Neural progenitor cell (in vitro differentiated cells): ENCODE measurements around the gene TMEFF2. TPM values are rescaled to one million over a fixed set of nuclear protein-coding genes. Genes with fewer than 3 reads are reported as not detected.

Experiments used
- DNase-seq: peaks from one replicate; pipeline ENCODE4 v3.0.0-alpha.2; 2016; ENCODE audit warnings: low spot score
- H2AFZ ChIP-seq: fragments of 200-600 bp; sonication (generic); replicated peaks from 2 replicates; pipeline ENCODE4 v1.6.1; 2016; ENCODE audit warnings: antibody characterized with exemption
- H3F3A ChIP-seq: fragments of 200-600 bp; sonication (generic); 2 replicates; pipeline ENCODE4 v1.6.1; 2016; ENCODE audit warnings: antibody characterized with exemption, low read depth
- H3K27ac ChIP-seq: fragments of 200-600 bp; sonication (generic); 2 replicates; pipeline ENCODE4 v1.5.1; 2016; ENCODE audit warnings: mild to moderate bottlenecking
- H3K27me3 ChIP-seq: fragments of 200-600 bp; sonication (generic); 2 replicates; pipeline ENCODE4 v1.6.1; 2016; ENCODE audit warnings: mild to moderate bottlenecking, moderate library complexity
- H3K36me3 ChIP-seq: fragments of 200-600 bp; sonication (generic); 2 replicates; pipeline ENCODE4 v1.5.1; 2016
- H3K4me1 ChIP-seq: fragments of 200-600 bp; sonication (generic); 2 replicates; pipeline ENCODE4 v1.6.1; 2016; ENCODE audit warnings: mixed run types
- H3K4me2 ChIP-seq: fragments of 200-600 bp; sonication (generic); 2 replicates; pipeline ENCODE4 v1.6.1; 2016
- H3K4me3 ChIP-seq: fragments of 200-600 bp; sonication (generic); 2 replicates; pipeline ENCODE4 v1.5.1; 2016
- H3K79me2 ChIP-seq: fragments of 200-600 bp; sonication (generic); 2 replicates; pipeline ENCODE4 v1.6.1; 2016; ENCODE audit warnings: low read depth
- H3K9ac ChIP-seq: fragments of 200-600 bp; sonication (generic); 2 replicates; pipeline ENCODE4 v1.6.1; 2016
- H3K9me3 ChIP-seq: fragments of 200-600 bp; sonication (generic); 2 replicates; pipeline ENCODE4 v1.5.1; 2016; ENCODE audit warnings: low read depth
- H4K20me1 ChIP-seq: fragments of 200-600 bp; sonication (generic); 2 replicates; pipeline ENCODE4 v1.6.1; 2016; ENCODE audit warnings: low read depth
- H3K27ac Mint-ChIP-seq: 3 replicates; pipeline ENCODE4 v1.8.0; 2021; ENCODE audit warnings: mixed read lengths
- H3K27me3 Mint-ChIP-seq: 2 replicates; pipeline ENCODE4 v1.8.0; 2022; ENCODE audit warnings: low read depth, mild to moderate bottlenecking, inconsistent platforms, moderate library complexity, mixed read lengths; ENCODE audit not compliant: insufficient read depth
- H3K36me3 Mint-ChIP-seq: 3 replicates; pipeline ENCODE4 v1.8.0; 2021; ENCODE audit warnings: mixed read lengths
- H3K4me1 Mint-ChIP-seq: 3 replicates; pipeline ENCODE4 v1.8.0; 2021; ENCODE audit warnings: mixed read lengths
- H3K4me3 Mint-ChIP-seq: 3 replicates; pipeline ENCODE4 v1.8.0; 2021; ENCODE audit warnings: mild to moderate bottlenecking, moderate library complexity, mixed read lengths
- H3K9me3 Mint-ChIP-seq: 3 replicates; pipeline ENCODE4 v1.8.0; 2020; ENCODE audit warnings: mixed read lengths
- CTCF ChIP-seq: fragments of 200-600 bp; sonication (generic); IDR thresholded peaks from 2 replicates; pipeline ENCODE4 v1.5.1; 2017; ENCODE audit warnings: antibody characterized with exemption, mild to moderate bottlenecking
- EZH2 ChIP-seq: fragments of 200-600 bp; sonication (generic); IDR thresholded peaks from 2 replicates; pipeline ENCODE4 v1.6.1; 2017; ENCODE audit warnings: antibody characterized with exemption, mild to moderate bottlenecking, moderate library complexity
- EZH2phosphoT487 ChIP-seq: fragments of 200-600 bp; sonication (generic); IDR thresholded peaks from 2 replicates; pipeline ENCODE4 v1.6.1; 2017; ENCODE audit warnings: antibody characterized with exemption
- total RNA-seq: library from RNA; depleted of rRNA; stranded (reverse); fragments of >200 nt; gene quantifications from 2 replicates; pipeline ENCODE4 v1.2.3, GENCODE V29; 2015; ENCODE audit warnings: low replicate concordance

TMEFF2 gene
- total RNA-seq, 1 donor from 2014 or later: 1.7 TPM

GRCh38 chr2:192155511-192156118 lies 39.1 kb downstream of the TMEFF2 start:
- H3K4me1 Mint-ChIP-seq: no peaks in the 10 kb centered on the region
- no peaks in the 10 kb centered on the region for H3K36me3 Mint-ChIP-seq
- no peak overlapping the region for H2AFZ ChIP-seq
- H3K36me3 ChIP-seq: no peaks in the 10 kb centered on the region
- no peak overlapping the region for H3K4me3 ChIP-seq
- H3K4me1 ChIP-seq: no peaks in the 10 kb centered on the region
- H3K27me3 ChIP-seq: no peaks in the 10 kb centered on the region
- DNase-seq: no peak
- no peak overlapping the region for H3K27ac Mint-ChIP-seq
- no peaks in the 10 kb centered on the region for H3K9me3 ChIP-seq
- H3K9ac ChIP-seq: no peak overlapping the region
- H3K27me3 Mint-ChIP-seq: no peaks in the 10 kb centered on the region
- TF ChIP-seq CTCF (no peak), EZH2 (no peak), EZH2phosphoT487 (no peak)
- H3K4me2 ChIP-seq: no peak overlapping the region
- no peaks in the 10 kb centered on the region for H4K20me1 ChIP-seq
- H3K9me3 Mint-ChIP-seq: no peaks in the 10 kb centered on the region
- no peaks in the 10 kb centered on the region for H3K79me2 ChIP-seq
- no peak overlapping the region for H3K4me3 Mint-ChIP-seq
- H3F3A ChIP-seq: no peaks in the 10 kb centered on the region
- no peak overlapping the region for H3K27ac ChIP-seq

GRCh38 chr2:192153561-192153960 lies 41.2 kb downstream of the TMEFF2 start:
- H3K27me3 Mint-ChIP-seq: no peaks in the 10 kb centered on the region
- Histone ChIP-seq H3K4me3 (no peak overlapping the region), H3K27me3 (no peaks in the 10 kb centered on the region), H3K4me2 (no peak overlapping the region), H3K9me3 (no peaks in the 10 kb centered on the region), H3K79me2 (no peaks in the 10 kb centered on the region), H3K4me1 (no peaks in the 10 kb centered on the region), H3F3A (no peaks in the 10 kb centered on the region), H4K20me1 (no peaks in the 10 kb centered on the region), H2AFZ (no peak overlapping the region), H3K9ac (no peak overlapping the region), H3K36me3 (no peaks in the 10 kb centered on the region), H3K27ac (no peak overlapping the region)
- H3K27ac Mint-ChIP-seq: no peak overlapping the region
- TF ChIP-seq EZH2phosphoT487: no peak
- H3K36me3 Mint-ChIP-seq: no peaks in the 10 kb centered on the region
- H3K4me3 Mint-ChIP-seq: no peak overlapping the region
- no peak for DNase-seq
- no peaks in the 10 kb centered on the region for H3K4me1 Mint-ChIP-seq
- no peaks in the 10 kb centered on the region for H3K9me3 Mint-ChIP-seq

GRCh38 chr2:192151853-192152252 lies 42.9 kb downstream of the TMEFF2 start:
- no peaks in the 10 kb centered on the region for H3F3A ChIP-seq
- H3K27ac Mint-ChIP-seq: no peak overlapping the region
- H3K27me3 Mint-ChIP-seq: no peaks in the 10 kb centered on the region
- no peaks in the 10 kb centered on the region for H3K79me2 ChIP-seq
- H3K4me1 ChIP-seq: no peaks in the 10 kb centered on the region
- H3K4me2 ChIP-seq: no peak overlapping the region
- no peaks in the 10 kb centered on the region for H3K9me3 ChIP-seq
- no peak overlapping the region for H3K4me3 ChIP-seq
- TF ChIP-seq CTCF (no peak), EZH2 (no peak), EZH2phosphoT487 (no peak)
- H3K36me3 ChIP-seq: no peaks in the 10 kb centered on the region
- no peaks in the 10 kb centered on the region for H3K27me3 ChIP-seq
- no peak for DNase-seq
- no peaks in the 10 kb centered on the region for H4K20me1 ChIP-seq
- H3K36me3 Mint-ChIP-seq: no peaks in the 10 kb centered on the region
- no peak overlapping the region for H3K4me3 Mint-ChIP-seq
- H3K27ac ChIP-seq: no peak overlapping the region
- no peaks in the 10 kb centered on the region for H3K9me3 Mint-ChIP-seq
- no peak overlapping the region for H3K9ac ChIP-seq
- no peak overlapping the region for H2AFZ ChIP-seq
- H3K4me1 Mint-ChIP-seq: peaks cover 4% of the 10 kb centered on the region

GRCh38 chr2:192150166-192150565 lies 44.6 kb downstream of the TMEFF2 start:
- H3K9me3 ChIP-seq: no peaks in the 10 kb centered on the region
- no peak overlapping the region for H3K9ac ChIP-seq
- no peaks in the 10 kb centered on the region for H3F3A ChIP-seq
- Mint-ChIP-seq H3K4me3 (no peak overlapping the region), H3K36me3 (no peaks in the 10 kb centered on the region), H3K27ac (no peak overlapping the region), H3K27me3 (no peaks in the 10 kb centered on the region), H3K4me1 (peaks cover 10% of the 10 kb centered on the region), H3K9me3 (no peaks in the 10 kb centered on the region)
- no peaks in the 10 kb centered on the region for H4K20me1 ChIP-seq
- H3K27ac ChIP-seq: no peak overlapping the region
- no peak overlapping the region for H3K4me3 ChIP-seq
- H2AFZ ChIP-seq: no peak overlapping the region
- no peak overlapping the region for H3K4me2 ChIP-seq
- H3K27me3 ChIP-seq: no peaks in the 10 kb centered on the region
- no peaks in the 10 kb centered on the region for H3K79me2 ChIP-seq
- H3K36me3 ChIP-seq: no peaks in the 10 kb centered on the region
- no peaks in the 10 kb centered on the region for H3K4me1 ChIP-seq
- TF ChIP-seq EZH2: no peak
- no peak for TF ChIP-seq EZH2phosphoT487
- no peak for TF ChIP-seq CTCF
- DNase-seq: no peak
